ENCODE measurements around the gene TRIO. TPM values are rescaled to one million over a fixed set of nuclear protein-coding genes. Genes with fewer than 3 reads are reported as not detected.

The TRIO gene
- total RNA-seq, 2 experiments from 2014 or later, result 9.2 to 11.3 TPM

GRCh38 chr5:14158890-14159666 is 15.9 kb downstream of the TRIO start:
- intact Hi-C loops (cut with DNase I, micrococcal nuclease), result no loop called here
- Mint-ChIP-seq H3K4me3 (no peak overlapping the region), H3K9me3 (ENCODE audit: low read depth) (peaks cover 2% of the 10 kb centered on the region), H3K27me3 (no peaks in the 10 kb centered on the region), H3K36me3 (ENCODE audit: low read depth) (no peaks in the 10 kb centered on the region), H3K4me1 (no peaks in the 10 kb centered on the region), H3K27ac (no peak overlapping the region)
- ChIA-PET CTCF (no interaction called here), POLR2A (no interaction called here)
- DNase-seq, result no peak
- ATAC-seq, result no peak

GRCh38 chr5:14161825-14162556 is 18.8 kb downstream of the TRIO start:
- H3K9me3 Mint-ChIP-seq (ENCODE audit: low read depth), result peaks cover 2% of the 10 kb centered on the region
- intact Hi-C loops (cut with DNase I, micrococcal nuclease), result no loop called here
- H3K36me3 Mint-ChIP-seq (ENCODE audit: low read depth), result no peaks in the 10 kb centered on the region
- DNase-seq (no peak), ATAC-seq (no peak)
- H3K4me3 Mint-ChIP-seq, result no peak overlapping the region
- ChIA-PET POLR2A (no interaction called here), CTCF (no interaction called here)
- H3K4me1 Mint-ChIP-seq, result no peaks in the 10 kb centered on the region
- no peaks in the 10 kb centered on the region for H3K27me3 Mint-ChIP-seq
- no peak overlapping the region for H3K27ac Mint-ChIP-seq

GRCh38 chr5:14164164-14165163 is 21.3 kb downstream of the TRIO start:
- no peak for ATAC-seq
- Mint-ChIP-seq H3K27ac (no peak overlapping the region), H3K9me3 (ENCODE audit: low read depth) (peaks cover 2% of the 10 kb centered on the region), H3K4me3 (no peak overlapping the region), H3K4me1 (peaks cover 8% of the 10 kb centered on the region), H3K27me3 (no peaks in the 10 kb centered on the region), H3K36me3 (ENCODE audit: low read depth) (no peaks in the 10 kb centered on the region)
- ChIA-PET POLR2A (no interaction called here), CTCF (no interaction called here)
- intact Hi-C loops (cut with DNase I, micrococcal nuclease), result no loop called here
- no peak for DNase-seq

GRCh38 chr5:14165375-14166106 is 22.4 kb downstream of the TRIO start:
- H3K9me3 Mint-ChIP-seq (ENCODE audit: low read depth), result peaks cover 2% of the 10 kb centered on the region
- DNase-seq, result no peak
- POLR2A ChIA-PET, result no interaction called here
- no peak overlapping the region for H3K4me3 Mint-ChIP-seq
- no peaks in the 10 kb centered on the region for H3K36me3 Mint-ChIP-seq (ENCODE audit: low read depth)
- H3K4me1 Mint-ChIP-seq, result peaks cover 8% of the 10 kb centered on the region
- H3K27ac Mint-ChIP-seq, result no peak overlapping the region
- no peak for ATAC-seq
- CTCF ChIA-PET, result no interaction called here
- intact Hi-C loops (cut with DNase I, micrococcal nuclease), result no loop called here
- H3K27me3 Mint-ChIP-seq, result peaks cover 2% of the 10 kb centered on the region

GRCh38 chr5:14166437-14166836 is 23.3 kb downstream of the TRIO start:
- Mint-ChIP-seq H3K27me3 (peaks cover 2% of the 10 kb centered on the region), H3K9me3 (ENCODE audit: low read depth) (peaks cover 2% of the 10 kb centered on the region), H3K4me3 (no peak overlapping the region), H3K27ac (no peak overlapping the region), H3K4me1 (peaks cover 8% of the 10 kb centered on the region), H3K36me3 (ENCODE audit: low read depth) (no peaks in the 10 kb centered on the region)
- CTCF ChIA-PET, result no interaction called here
- intact Hi-C loops (cut with DNase I, micrococcal nuclease), result no loop called here
- POLR2A ChIA-PET, result no interaction called here
- no peak for ATAC-seq
- no peak for DNase-seq

- ATAC-seq (no peak), DNase-seq (no peak)
- peaks cover 3% of the 10 kb centered on the region for H3K27me3 Mint-ChIP-seq
- peaks cover 8% of the 10 kb centered on the region for H3K4me1 Mint-ChIP-seq
- H3K9me3 Mint-ChIP-seq (ENCODE audit: low read depth), result peaks cover 2% of the 10 kb centered on the region
- no peak overlapping the region for H3K27ac Mint-ChIP-seq
- H3K36me3 Mint-ChIP-seq (ENCODE audit: low read depth), result no peaks in the 10 kb centered on the region
- CTCF ChIA-PET, result no interaction called here
- intact Hi-C loops (cut with DNase I, micrococcal nuclease), result no loop called here
- POLR2A ChIA-PET, result no interaction called here
- H3K4me3 Mint-ChIP-seq, result no peak overlapping the region
Measured at GRCh38 chr5:14167211-14167845, 24.2 kb downstream of the TRIO start.

- Mint-ChIP-seq H3K27ac (no peak overlapping the region), H3K9me3 (ENCODE audit: low read depth) (peaks cover 2% of the 10 kb centered on the region), H3K36me3 (ENCODE audit: low read depth) (no peaks in the 10 kb centered on the region), H3K4me3 (no peak overlapping the region), H3K27me3 (peaks cover 8% of the 10 kb centered on the region), H3K4me1 (peaks cover 8% of the 10 kb centered on the region)
- CTCF ChIA-PET, result no interaction called here
- POLR2A ChIA-PET, result no interaction called here
- ATAC-seq (no peak), DNase-seq (no peak)
- intact Hi-C loops (cut with DNase I, micrococcal nuclease), result no loop called here
Measured at GRCh38 chr5:14168144-14168792, 25.1 kb downstream of the TRIO start.

GRCh38 chr5:14168793-14169262 is 25.7 kb downstream of the TRIO start:
- ChIA-PET CTCF (no interaction called here), POLR2A (no interaction called here)
- Mint-ChIP-seq H3K4me1 (peaks cover 8% of the 10 kb centered on the region), H3K27ac (no peak overlapping the region), H3K36me3 (ENCODE audit: low read depth) (no peaks in the 10 kb centered on the region), H3K4me3 (no peak overlapping the region), H3K9me3 (ENCODE audit: low read depth) (peaks cover under 1% of the 10 kb centered on the region), H3K27me3 (peaks cover 13% of the 10 kb centered on the region)
- DNase-seq, result no peak
- intact Hi-C loops (cut with DNase I, micrococcal nuclease), result no loop called here
- ATAC-seq, result no peak

- no peaks in the 10 kb centered on the region for H3K9me3 Mint-ChIP-seq (ENCODE audit: low read depth)
- ChIA-PET POLR2A (no interaction called here), CTCF (no interaction called here)
- H3K36me3 Mint-ChIP-seq (ENCODE audit: low read depth), result no peaks in the 10 kb centered on the region
- peaks cover 16% of the 10 kb centered on the region for H3K27me3 Mint-ChIP-seq
- DNase-seq (no peak), ATAC-seq (no peak)
- peaks cover 8% of the 10 kb centered on the region for H3K4me1 Mint-ChIP-seq
- intact Hi-C loops (cut with DNase I, micrococcal nuclease), result no loop called here
- no peak overlapping the region for H3K4me3 Mint-ChIP-seq
- no peak overlapping the region for H3K27ac Mint-ChIP-seq
Measured at GRCh38 chr5:14171046-14171445, 27.9 kb downstream of the TRIO start.

- Mint-ChIP-seq H3K4me1 (peaks cover 8% of the 10 kb centered on the region), H3K4me3 (no peak overlapping the region), H3K27me3 (peaks cover 16% of the 10 kb centered on the region), H3K36me3 (ENCODE audit: low read depth) (no peaks in the 10 kb centered on the region), H3K27ac (no peak overlapping the region), H3K9me3 (ENCODE audit: low read depth) (no peaks in the 10 kb centered on the region)
- ChIA-PET POLR2A (interaction anchor here (0.7 kb wide), 1 partner anchor 1670 kb away, joined by 3 read pairs; no protein-coding TSS in a partner anchor), CTCF (no interaction called here)
- ATAC-seq (no peak), DNase-seq (no peak)
- intact Hi-C loops (cut with DNase I, micrococcal nuclease), result no loop called here
Measured at GRCh38 chr5:14171621-14172020, 28.5 kb downstream of the TRIO start.
